Adrenal gland (tissue), 12 donors: ENCODE results near the gene CCDC169. TPM values are rescaled to one million over a fixed set of nuclear protein-coding genes. Genes with fewer than 3 reads are reported as not detected.
A peak's percentile ranks its signal among the peaks of the same experiment; 100 is the strongest.

Experiments
- DNase-seq, 7 donors: peaks; one replicate each; pipeline ENCODE4 v3.0.0-alpha.2; 2019 to 2020
- H3K27ac ChIP-seq, 5 donors: fragments of 200-600 bp; sonication (generic) in 4 of 5; 1 replicate in 3 of 5; 2 replicates in 2 of 5; pipeline versions ENCODE4 v1.5.1 to v1.8.0; 2016 to 2020; ENCODE audit warnings: mild to moderate bottlenecking in 1 of 5
- H3K27me3 ChIP-seq: fragments of 200-600 bp; 2 replicates; pipeline ENCODE4 v1.8.0; 2021
- H3K36me3 ChIP-seq, 2 donors: fragments of 200-600 bp; replicated peaks in 1 of 2; 1 replicate in 1 of 2; 2 replicates in 1 of 2; pipeline versions ENCODE4 v1.5.1 to v1.8.0; 2018 to 2022
- H3K4me1 ChIP-seq, 2 donors: fragments of 200-600 bp; replicated peaks in 1 of 2; 1 replicate in 1 of 2; 2 replicates in 1 of 2; pipeline versions ENCODE4 v1.5.1 to v1.8.0; 2018 to 2021
- H3K4me3 ChIP-seq, 4 donors: fragments of 200-600 bp; sonication (generic) in 3 of 4; one replicate each; pipeline ENCODE4 v1.5.1; 2016 to 2018
- H3K9me3 ChIP-seq, 3 donors: fragments of 200-600 bp; sonication (generic) in 1 of 3; replicated peaks in 1 of 3; 1 replicate in 2 of 3; 2 replicates in 1 of 3; pipeline versions ENCODE4 v1.5.1 to v1.8.0; 2016 to 2021
- POLR2A ChIP-seq, 2 donors: fragments of 450-650 bp; IDR thresholded peaks; one replicate each; pipeline ENCODE4 v1.6.1; 2017; ENCODE audit warnings: antibody characterized with exemption in 2 of 2, mild to moderate bottlenecking in 2 of 2, moderate library complexity in 1 of 2
- WGBS, 4 donors: extraction: QIAGEN DNeasy Blood & Tissue Kit in 2 of 4; methylation state at CpG; one replicate each; pipeline versions ENCODE4 v1.1.5 to v1.1.7; 2013 to 2017; 5-methylcytosine and 5-hydroxymethylcytosine counted together
- intact Hi-C, 2 donors: fragments of 100-400 bp; cut with DNase I; formaldehyde crosslinking; loops; one replicate each; pipeline versions ENCODE4 v1.14.1 to v1.15.0; 2022 to 2023
- polyA plus RNA-seq, 3 donors: library from polyadenylated mRNA; stranded (reverse); fragments of 200-250 nt in 2 of 3; fragments of 350-450 nt in 1 of 3; fragmentation: Illumina TruSeq in 1 of 3; extraction: RNeasy Lipid Tissue Mini Kit (QIAGEN cat#74804) in 1 of 3; gene quantifications; one replicate each; pipeline ENCODE4 v1.2.3, GENCODE V29; 2013 to 2014
- total RNA-seq, 9 donors: library from RNA; depleted of rRNA in 4 of 9; stranded (reverse); fragments of >200 nt in 4 of 9; fragments of 120-200 nt in 1 of 9; fragmentation: NEBNext Ultra II Directional in 1 of 9; extraction: Animal tissue kit (Norgen Biotek cat#: 25700) in 1 of 9; gene quantifications; one replicate each; pipeline versions ENCODE4 v1.1.0 to v1.2.4, GENCODE V29; 2013 to 2023
- TF ChIP-seq, protein P1 (sequence below), 6 experiments: fragments of 450-650 bp in 4 of 6; fragments of 200-600 bp in 2 of 6; sonication (generic) in 1 of 6; IDR thresholded peaks; 1 replicate in 5 of 6; 2 replicates in 1 of 6; pipeline versions ENCODE4 v1.5.1 to v1.8.0; 2016 to 2021; ENCODE audit warnings: antibody characterized with exemption in 6 of 6, mild to moderate bottlenecking in 2 of 6, moderate library complexity in 1 of 6
- donor health status: healthy with polysubstance abuse.
- donor health status: Bipolar disorder and iron deficiency.
- donor health status: DM: yes; HTN: yes; CAD: no.
- donor health status: DM: no; HTN: no; CAD: no.
- donor health status: DM: no; HTN: no; CAD: no.
- donor health status: DM: yes; HTN: yes; CAD: no.

Gene CCDC169
- total and polyA plus RNA-seq, 12 donors: 0.18 to 3.7 (median 1.7) TPM

DNA sequence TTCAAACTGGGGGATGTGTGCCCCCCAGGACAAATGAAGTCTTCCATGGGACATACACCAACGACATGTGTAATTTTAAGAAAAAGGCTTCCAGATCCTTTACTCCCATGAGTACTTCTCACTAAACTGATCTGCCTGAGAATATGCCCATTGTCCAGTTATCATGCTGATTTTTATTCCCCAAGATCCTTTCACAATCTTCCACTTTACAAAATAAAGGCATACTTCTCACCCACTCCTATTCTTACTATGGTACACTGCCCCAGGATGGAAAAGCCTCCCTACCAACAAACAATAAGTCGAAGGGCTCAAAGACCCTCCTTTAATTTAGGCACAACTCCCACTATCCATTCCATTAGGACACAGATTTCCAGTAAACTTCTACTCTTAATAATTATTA is 45.1 kb upstream of the CCDC169 start:
- H3K36me3 ChIP-seq: no peaks in the 10 kb centered on the region
- no peak overlapping the region for H3K4me3 ChIP-seq
- peaks cover 10 to 53% of the 10 kb centered on the region in 2 donors for H3K4me1 ChIP-seq
- H3K27me3 ChIP-seq: no peaks in the 10 kb centered on the region
- intact Hi-C loops: loop anchor here in 1 of 2 donors (10.0 kb wide), 1 partner anchor 48 kb away; the partner anchor contains the start of gene CCDC169
- peak overlapping the region in 3 of 5 donors; percentile 0 to 32 (median 15) for H3K27ac ChIP-seq
- no peak for TF ChIP-seq POLR2A (IDR thresholded peaks at IDR 0.05)
- TF ChIP-seq, protein P1, sequence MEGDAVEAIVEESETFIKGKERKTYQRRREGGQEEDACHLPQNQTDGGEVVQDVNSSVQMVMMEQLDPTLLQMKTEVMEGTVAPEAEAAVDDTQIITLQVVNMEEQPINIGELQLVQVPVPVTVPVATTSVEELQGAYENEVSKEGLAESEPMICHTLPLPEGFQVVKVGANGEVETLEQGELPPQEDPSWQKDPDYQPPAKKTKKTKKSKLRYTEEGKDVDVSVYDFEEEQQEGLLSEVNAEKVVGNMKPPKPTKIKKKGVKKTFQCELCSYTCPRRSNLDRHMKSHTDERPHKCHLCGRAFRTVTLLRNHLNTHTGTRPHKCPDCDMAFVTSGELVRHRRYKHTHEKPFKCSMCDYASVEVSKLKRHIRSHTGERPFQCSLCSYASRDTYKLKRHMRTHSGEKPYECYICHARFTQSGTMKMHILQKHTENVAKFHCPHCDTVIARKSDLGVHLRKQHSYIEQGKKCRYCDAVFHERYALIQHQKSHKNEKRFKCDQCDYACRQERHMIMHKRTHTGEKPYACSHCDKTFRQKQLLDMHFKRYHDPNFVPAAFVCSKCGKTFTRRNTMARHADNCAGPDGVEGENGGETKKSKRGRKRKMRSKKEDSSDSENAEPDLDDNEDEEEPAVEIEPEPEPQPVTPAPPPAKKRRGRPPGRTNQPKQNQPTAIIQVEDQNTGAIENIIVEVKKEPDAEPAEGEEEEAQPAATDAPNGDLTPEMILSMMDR (IDR thresholded peaks at IDR 0.05): no peak
- no peaks in the 10 kb centered on the region for H3K9me3 ChIP-seq
- WGBS, 4 donors: 84 to 95% (median 91%) methylated on average over 2 of the region's 2 CpGs
- no peak for DNase-seq

DNA sequence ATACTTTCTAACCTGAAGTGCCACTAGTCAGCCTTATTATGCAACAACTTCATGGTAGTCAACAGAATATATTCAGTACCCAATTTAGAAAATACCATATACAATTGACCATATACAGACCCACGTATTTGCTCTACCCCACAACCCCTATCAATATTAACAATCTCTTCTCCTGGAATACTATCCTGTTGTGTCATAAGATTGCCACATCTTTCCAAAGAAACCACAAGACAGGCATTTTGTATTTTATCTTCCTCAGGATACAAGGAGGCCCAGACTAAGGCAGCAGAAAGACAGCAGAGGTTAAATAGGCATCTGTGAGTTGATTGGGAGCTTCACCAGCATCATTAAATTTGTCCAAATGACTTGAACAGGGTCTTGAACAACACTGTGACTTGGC is 44.1 kb upstream of the CCDC169 start:
- H3K27me3 ChIP-seq: no peaks in the 10 kb centered on the region
- no peaks in the 10 kb centered on the region for H3K9me3 ChIP-seq
- DNase-seq: no peak
- 52 to 75% (median 67%) methylated on average over 1 of the region's 1 CpG for WGBS, 4 donors
- peaks cover 10 to 50% of the 10 kb centered on the region in 2 donors for H3K4me1 ChIP-seq
- intact Hi-C loops: loop anchor here in 1 of 2 donors (10.0 kb wide), 1 partner anchor 47 kb away; the partner anchor contains the start of gene CCDC169
- H3K36me3 ChIP-seq: no peaks in the 10 kb centered on the region
- peak overlapping the region in 2 of 5 donors; percentile 0 to 69 for H3K27ac ChIP-seq
- H3K4me3 ChIP-seq: no peak overlapping the region
- TF ChIP-seq, protein P1 (IDR thresholded peaks at IDR 0.05): no peak
- no peak for TF ChIP-seq POLR2A (IDR thresholded peaks at IDR 0.05)

DNA sequence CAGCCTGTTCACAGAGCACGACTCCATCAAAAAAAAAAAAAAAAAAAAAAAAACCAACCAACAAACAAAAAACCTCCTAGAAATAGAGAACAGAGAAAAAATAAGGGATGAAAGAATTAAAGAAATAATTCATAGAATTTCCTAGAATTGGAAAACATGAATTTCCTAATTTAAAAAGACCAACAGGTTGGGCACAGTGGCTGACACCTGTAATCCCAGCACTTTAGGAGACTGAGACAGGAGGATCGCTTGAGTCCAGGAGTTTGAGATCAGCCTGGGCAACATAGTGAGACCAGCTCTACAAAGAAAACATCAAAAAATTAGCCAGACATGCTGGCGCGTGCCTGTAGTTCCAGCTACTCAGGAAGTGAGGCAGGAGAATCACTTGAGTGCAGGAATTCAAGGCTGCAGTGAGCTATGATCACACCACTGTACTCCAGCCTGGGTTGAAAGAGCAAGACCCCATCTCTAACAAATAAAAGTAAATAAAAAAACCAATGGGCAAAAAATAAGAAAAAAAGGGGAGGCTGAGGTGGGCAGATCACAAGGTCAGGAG is 42.1 kb upstream of the CCDC169 start:
- Histone ChIP-seq H3K4me1 (peaks cover 9 to 54% of the 10 kb centered on the region in 2 donors), H3K27ac (no peak overlapping the region), H3K9me3 (no peaks in the 10 kb centered on the region), H3K4me3 (no peak overlapping the region), H3K36me3 (no peaks in the 10 kb centered on the region), H3K27me3 (no peaks in the 10 kb centered on the region)
- WGBS, 4 donors: 89 to 94% (median 93%) methylated on average over 4 of the region's 4 CpGs
- TF ChIP-seq, protein P1 (IDR thresholded peaks at IDR 0.05): no peak
- no peak for TF ChIP-seq POLR2A (IDR thresholded peaks at IDR 0.05)
- intact Hi-C loops: loop anchor here in 1 of 2 donors (10.0 kb wide), 1 partner anchor 45 kb away; the partner anchor contains the start of gene CCDC169
- DNase-seq: no peak

DNA sequence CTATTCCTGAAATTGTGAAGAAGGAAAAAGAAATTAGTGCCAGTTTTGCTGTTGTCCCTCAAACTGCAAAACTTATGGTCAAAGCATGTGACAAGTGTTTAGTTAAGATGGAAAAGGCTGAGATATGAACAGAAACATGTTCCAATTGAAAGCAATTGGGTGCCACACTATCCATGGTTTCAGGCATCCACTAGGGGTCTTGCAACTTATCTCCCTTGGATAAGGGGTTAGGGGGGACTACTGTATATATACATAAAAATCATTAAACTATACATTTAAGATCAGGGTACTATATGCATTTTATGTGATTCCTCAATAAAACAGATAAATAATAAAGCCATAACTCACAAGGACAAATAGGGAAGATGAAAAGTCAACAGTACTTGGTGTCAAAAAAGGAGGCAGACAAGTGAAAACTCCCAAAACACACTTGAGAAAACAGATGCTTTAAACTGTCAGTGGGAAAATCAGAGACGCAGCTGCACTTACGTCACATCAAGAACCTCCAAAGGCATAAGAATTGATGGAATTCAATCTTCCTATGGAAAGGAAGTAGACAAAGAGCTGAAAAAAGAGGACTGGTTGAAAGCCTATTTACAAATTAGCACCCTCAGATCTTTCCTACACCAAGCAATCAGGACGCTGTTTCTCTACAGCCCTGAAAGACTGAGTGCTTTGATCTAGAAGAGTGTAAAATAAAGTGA is 40.5 kb upstream of the CCDC169 start:
- TF ChIP-seq, protein P1 (IDR thresholded peaks at IDR 0.05): no peak
- no peak for TF ChIP-seq POLR2A (IDR thresholded peaks at IDR 0.05)
- H3K36me3 ChIP-seq: no peaks in the 10 kb centered on the region
- no peaks in the 10 kb centered on the region for H3K9me3 ChIP-seq
- intact Hi-C loops: no loop called here
- no peak overlapping the region for H3K4me3 ChIP-seq
- DNase-seq: no peak
- H3K27me3 ChIP-seq: no peaks in the 10 kb centered on the region
- no peak overlapping the region for H3K27ac ChIP-seq
- H3K4me1 ChIP-seq: peaks cover 0 to 53% of the 10 kb centered on the region in 2 donors
- 88 to 96% (median 89%) methylated on average over 3 of the region's 3 CpGs for WGBS, 4 donors
